ENCODE results near the gene PPP1R11. TPM values are rescaled to one million over a fixed set of nuclear protein-coding genes. Genes with fewer than 3 reads are reported as not detected.

The PPP1R11 gene
- total and polyA plus RNA-seq, 2 of the 13 experiments (the other 11 are each of a cell fraction or from before 2014, with no cell fraction given), result 32.1 to 58.9 TPM

GRCh38 chr6:30100585-30101443, 33.8 kb downstream of the PPP1R11 start (continued):
- TF ChIP-seq ARID2 (CRISPR knock-in tag; IDR thresholded peaks at IDR 0.05; ENCODE audit: borderline replicate concordance), result no peak
- no peak for TF ChIP-seq ZNF597 (CRISPR knock-in tag; IDR thresholded peaks at IDR 0.05)
- TF ChIP-seq TBX2 (CRISPR knock-in tag; IDR thresholded peaks at IDR 0.05; ENCODE audit: borderline replicate concordance), result peak; percentile 93; the same call in 1 of the 2 replicates
- no peak for TF ChIP-seq HNF1A (IDR thresholded peaks at IDR 0.05; ENCODE audit: low read depth)
- TF ChIP-seq HNF1A (CRISPR knock-in tag; IDR thresholded peaks at IDR 0.05; ENCODE audit: borderline replicate concordance), result peak; percentile 73; the same call in 1 of the 2 replicates
- TF ChIP-seq SKIL (CRISPR knock-in tag; IDR thresholded peaks at IDR 0.05; ENCODE audit: borderline replicate concordance), result peak; percentile 93
- TF ChIP-seq ZFY (CRISPR knock-in tag; IDR thresholded peaks at IDR 0.05), result peak; percentile 54
- TF ChIP-seq, protein P1, sequence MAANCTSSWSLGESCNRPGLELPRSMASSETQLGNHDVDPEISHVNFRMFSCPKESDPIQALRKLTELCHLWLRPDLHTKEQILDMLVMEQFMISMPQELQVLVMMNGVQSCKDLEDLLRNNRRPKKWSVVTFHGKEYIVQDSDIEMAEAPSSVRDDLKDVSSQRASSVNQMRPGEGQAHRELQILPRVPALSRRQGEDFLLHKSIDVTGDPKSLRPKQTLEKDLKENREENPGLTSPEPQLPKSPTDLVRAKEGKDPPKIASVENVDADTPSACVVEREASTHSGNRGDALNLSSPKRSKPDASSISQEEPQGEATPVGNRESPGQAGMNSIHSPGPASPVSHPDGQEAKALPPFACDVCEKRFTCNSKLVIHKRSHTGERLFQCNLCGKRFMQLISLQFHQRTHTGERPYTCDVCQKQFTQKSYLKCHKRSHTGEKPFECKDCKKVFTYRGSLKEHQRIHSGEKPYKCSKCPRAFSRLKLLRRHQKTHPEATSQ (CRISPR knock-in tag; IDR thresholded peaks at IDR 0.05; ENCODE audit: borderline replicate concordance), result no peak
- peak; percentile 84; the same call in 1 of the 2 replicates for TF ChIP-seq ZSCAN29 (CRISPR knock-in tag; conservative IDR thresholded peaks at IDR 0.05)
- no peak for TF ChIP-seq ONECUT2 (CRISPR knock-in tag; IDR thresholded peaks at IDR 0.05)
- TF ChIP-seq ZNF326 (CRISPR knock-in tag; IDR thresholded peaks at IDR 0.05; ENCODE audit: borderline replicate concordance), result no peak
- TF ChIP-seq POLR2A (IDR thresholded peaks at IDR 0.05; ENCODE audit: insufficient read depth in 1 of 2, low read depth in 2 of 2, low read length in 2 of 2), result peak in 1 of 2 experiments; percentile 74; a peak in 2 of 4 replicates
- no peak for TF ChIP-seq NR3C1 (CRISPR knock-in tag; IDR thresholded peaks at IDR 0.05)
- TF ChIP-seq TAF1 (CRISPR knock-in tag; IDR thresholded peaks at IDR 0.05), result peak; percentile 39; the same call in 1 of the 2 replicates
- TF ChIP-seq ZNF10 (CRISPR knock-in tag; IDR thresholded peaks at IDR 0.05; ENCODE audit: borderline replicate concordance, low read depth), result no peak
- TF ChIP-seq, protein P2, sequence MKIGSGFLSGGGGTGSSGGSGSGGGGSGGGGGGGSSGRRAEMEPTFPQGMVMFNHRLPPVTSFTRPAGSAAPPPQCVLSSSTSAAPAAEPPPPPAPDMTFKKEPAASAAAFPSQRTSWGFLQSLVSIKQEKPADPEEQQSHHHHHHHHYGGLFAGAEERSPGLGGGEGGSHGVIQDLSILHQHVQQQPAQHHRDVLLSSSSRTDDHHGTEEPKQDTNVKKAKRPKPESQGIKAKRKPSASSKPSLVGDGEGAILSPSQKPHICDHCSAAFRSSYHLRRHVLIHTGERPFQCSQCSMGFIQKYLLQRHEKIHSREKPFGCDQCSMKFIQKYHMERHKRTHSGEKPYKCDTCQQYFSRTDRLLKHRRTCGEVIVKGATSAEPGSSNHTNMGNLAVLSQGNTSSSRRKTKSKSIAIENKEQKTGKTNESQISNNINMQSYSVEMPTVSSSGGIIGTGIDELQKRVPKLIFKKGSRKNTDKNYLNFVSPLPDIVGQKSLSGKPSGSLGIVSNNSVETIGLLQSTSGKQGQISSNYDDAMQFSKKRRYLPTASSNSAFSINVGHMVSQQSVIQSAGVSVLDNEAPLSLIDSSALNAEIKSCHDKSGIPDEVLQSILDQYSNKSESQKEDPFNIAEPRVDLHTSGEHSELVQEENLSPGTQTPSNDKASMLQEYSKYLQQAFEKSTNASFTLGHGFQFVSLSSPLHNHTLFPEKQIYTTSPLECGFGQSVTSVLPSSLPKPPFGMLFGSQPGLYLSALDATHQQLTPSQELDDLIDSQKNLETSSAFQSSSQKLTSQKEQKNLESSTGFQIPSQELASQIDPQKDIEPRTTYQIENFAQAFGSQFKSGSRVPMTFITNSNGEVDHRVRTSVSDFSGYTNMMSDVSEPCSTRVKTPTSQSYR (CRISPR knock-in tag; IDR thresholded peaks at IDR 0.05; ENCODE audit: borderline replicate concordance), result peak; percentile 62
- no peak for TF ChIP-seq RFX1 (IDR thresholded peaks at IDR 0.05)
